HepG2 (cell line): ENCODE measurements around the gene BCL6B. TPM values are rescaled to one million over a fixed set of nuclear protein-coding genes. Genes with fewer than 3 reads are reported as not detected.

Experiments used
- ATAC-seq: fragments of 200-7000 bp; cut with Tn5 transposase; 3 replicates; pipeline ENCODE4 v1.9.1; 2020; ENCODE audit warnings: mild to moderate bottlenecking, moderate library complexity
- BruUV-seq: library from RNA; stranded (reverse); fragments of 400-500 nt; replicated peaks from 2 replicates; lab custom pipeline; 2021; lab: Mats Ljungman, UMichigan
- CTCF ChIA-PET: fragments of 300-600 bp; formaldehyde crosslinking; extraction: SDS; loops from one replicate; lab custom pipeline; 2021; ENCODE audit warnings: low total read pairs, inconsistent platforms, low intra/inter-chr PET ratio; lab: Yijun Ruan, JAX
- POLR2A ChIA-PET: fragments of 350-600 bp; sonication (Branson Sonifier 250); formaldehyde crosslinking; loops from one replicate; lab custom pipeline; 2020; ENCODE audit warnings: antibody characterized with exemption, inconsistent platforms; lab: Yijun Ruan, JAX
- DNase-seq: peaks from one replicate; pipeline ENCODE4 v3.0.0-alpha.2; 2015; ENCODE audit warnings: low spot score
- FAIRE-seq: peaks from 3 replicates; lab custom pipeline; 2011; peaks lifted over from hg19 to GRCh38; lab: Jason Lieb, UNC
- H2AFZ ChIP-seq: one replicate; pipeline ENCODE4 v1.6.1; 2011; ENCODE audit warnings: low read length, inconsistent platforms
- H3K27ac ChIP-seq: fragments of 300-600 bp; 3 replicates; pipeline ENCODE4 v1.8.0; 2011; ENCODE audit warnings: mixed run types, mild to moderate bottlenecking, mixed read lengths, low read length, inconsistent platforms; ENCODE audit not compliant: insufficient read depth; ENCODE audit errors: extremely low read length
- H3K27me3 ChIP-seq, 2 experiments: fragments of 200-600 bp in 1 of 2; 2 replicates in 1 of 2; 3 replicates in 1 of 2; pipeline versions ENCODE4 v1.6.0 to v1.8.0; 2011; ENCODE audit warnings: low read length in 2 of 2, mild to moderate bottlenecking in 2 of 2, moderate library complexity in 2 of 2, inconsistent platforms in 1 of 2; ENCODE audit not compliant: insufficient read depth in 2 of 2, control insufficient read depth in 1 of 2
- H3K36me3 ChIP-seq, 2 experiments: fragments of 200-600 bp in 1 of 2; replicated peaks in 1 of 2; 2 replicates in 1 of 2; 3 replicates in 1 of 2; pipeline versions ENCODE4 v1.5.1 to v1.8.0; 2011; ENCODE audit warnings: low read length in 2 of 2, inconsistent platforms in 1 of 2; ENCODE audit not compliant: insufficient read depth in 2 of 2, control insufficient read depth in 1 of 2
- H3K4me1 ChIP-seq: 2 replicates; pipeline ENCODE4 v1.5.1; 2012; ENCODE audit warnings: low read length, inconsistent platforms; ENCODE audit not compliant: insufficient read depth
- H3K4me2 ChIP-seq: 2 replicates; pipeline ENCODE4 v1.6.0; 2011; ENCODE audit warnings: low read depth, low read length, inconsistent platforms
- H3K4me3 ChIP-seq, 3 experiments: fragments of 200-600 bp in 1 of 3; sonication (generic), shearing (Covaris generic) in 1 of 3; replicated peaks in 1 of 3; 2 replicates each; pipeline ENCODE4 v1.5.1; 2011 to 2016; ENCODE audit warnings: low read length in 3 of 3, inconsistent platforms in 2 of 3, low read depth in 2 of 3, mild to moderate bottlenecking in 2 of 3, control low read depth in 1 of 3, mixed read lengths in 1 of 3; ENCODE audit not compliant: insufficient read depth in 1 of 3
- H3K79me2 ChIP-seq: one replicate; pipeline ENCODE4 v1.6.1; 2011; ENCODE audit warnings: low read length, inconsistent platforms; ENCODE audit not compliant: insufficient read depth
- H3K9ac ChIP-seq: 2 replicates; pipeline ENCODE4 v1.6.0; 2011; ENCODE audit warnings: mild to moderate bottlenecking, low read depth, low read length, inconsistent platforms; ENCODE audit not compliant: insufficient read depth
- H3K9me3 ChIP-seq: 2 replicates; pipeline ENCODE4 v1.5.1; 2012; ENCODE audit warnings: mild to moderate bottlenecking, low read length
- H4K20me1 ChIP-seq: 2 replicates; pipeline ENCODE4 v1.6.0; 2011; ENCODE audit warnings: inconsistent platforms, mild to moderate bottlenecking, low read length, moderate library complexity; ENCODE audit not compliant: insufficient read depth
- EZH2 ChIP-seq: conservative IDR thresholded peaks from 2 replicates; pipeline ENCODE4 v1.6.1; 2012; ENCODE audit warnings: mild to moderate bottlenecking, low read depth, low read length, moderate library complexity
- HOXA9 ChIP-seq: sonication (generic); formaldehyde crosslinking; IDR thresholded peaks from 2 replicates; pipeline ENCODE4 v1.8.1; 2022; ENCODE audit warnings: missing genetic modification reagents, mild to moderate bottlenecking, moderate library complexity, borderline replicate concordance
- ISX ChIP-seq: sonication (generic); formaldehyde crosslinking; conservative IDR thresholded peaks from 2 replicates; pipeline ENCODE4 v1.5.0; 2020; ENCODE audit warnings: missing genetic modification reagents
- MBD4 ChIP-seq: IDR thresholded peaks from 2 replicates; pipeline ENCODE4 v1.6.1; 2012; ENCODE audit warnings: low read length, inconsistent platforms, borderline replicate concordance
- MYNN ChIP-seq: sonication (generic); formaldehyde crosslinking; IDR thresholded peaks from 2 replicates; pipeline ENCODE4 v1.4.0; 2020; ENCODE audit warnings: mild to moderate bottlenecking, low read depth, missing genetic modification reagents
- MYPOP ChIP-seq: sonication (generic); formaldehyde crosslinking; IDR thresholded peaks from 2 replicates; pipeline ENCODE4 v1.8.1; 2023; ENCODE audit warnings: mild to moderate bottlenecking, moderate library complexity, missing genetic modification reagents
- RBM39 ChIP-seq: fragments of 200-400 bp; formaldehyde crosslinking; IDR thresholded peaks from one replicate; pipeline ENCODE4 v1.6.1; 2018; ENCODE audit warnings: antibody characterized with exemption, mild to moderate bottlenecking, low read depth, low read length; ENCODE audit not compliant: poor library complexity, severe bottlenecking
- SMC3 ChIP-seq: IDR thresholded peaks from 2 replicates; pipeline ENCODE4 v1.6.1; 2011; ENCODE audit warnings: low read length, improper control_type of control experiment
- TBL1XR1 ChIP-seq: fragments of 150-350 bp; IDR thresholded peaks from 2 replicates; pipeline ENCODE4 v1.6.1; 2014; ENCODE audit warnings: borderline replicate concordance, low read length; ENCODE audit not compliant: partially characterized antibody
- TFAP4 ChIP-seq: sonication (generic); IDR thresholded peaks from 2 replicates; pipeline ENCODE4 v1.6.1; 2016; ENCODE audit warnings: low read depth, borderline replicate concordance
- ZNF121 ChIP-seq: sonication (generic); formaldehyde crosslinking; IDR thresholded peaks from 2 replicates; pipeline ENCODE4 v1.5.0; 2020; ENCODE audit warnings: mild to moderate bottlenecking, missing genetic modification reagents
- ZNF350 ChIP-seq: sonication (generic); formaldehyde crosslinking; IDR thresholded peaks from 2 replicates; pipeline ENCODE4 v1.4.0; 2020; ENCODE audit warnings: mild to moderate bottlenecking, low read depth, missing genetic modification reagents, borderline replicate concordance
- ZNF382 ChIP-seq: sonication (generic); formaldehyde crosslinking; IDR thresholded peaks from 2 replicates; pipeline ENCODE4 v1.5.0; 2020; ENCODE audit warnings: missing genetic modification reagents, mild to moderate bottlenecking, borderline replicate concordance
- ZNF44 ChIP-seq: sonication (generic); formaldehyde crosslinking; IDR thresholded peaks from 2 replicates; pipeline ENCODE4 v1.5.1; 2020; ENCODE audit warnings: mild to moderate bottlenecking, missing genetic modification reagents
- ZNF577 ChIP-seq: sonication (generic); formaldehyde crosslinking; IDR thresholded peaks from 2 replicates; pipeline ENCODE4 v1.4.0; 2020; ENCODE audit warnings: mild to moderate bottlenecking, low read depth, missing genetic modification reagents, borderline replicate concordance
- ZZZ3 ChIP-seq: sonication (generic); formaldehyde crosslinking; IDR thresholded peaks from 2 replicates; pipeline ENCODE4 v1.4.0; 2020; ENCODE audit warnings: missing genetic modification reagents, mild to moderate bottlenecking, borderline replicate concordance
- WGBS: methylation state at CpG from one replicate; pipeline ENCODE4 v1.1.6; 2017; ENCODE audit warnings: low lambda C conversion rate; 5-methylcytosine and 5-hydroxymethylcytosine counted together
- in situ Hi-C: cut with HindIII; loops from 2 replicates; pipeline ENCODE4 v1.10.0; 2017; ENCODE audit warnings: low pct_unique_long_range_greater_than_20kb; ENCODE audit not compliant: extremely low pct_ligation_motif_present
- intact Hi-C: fragments of 100-400 bp; cut with micrococcal nuclease; formaldehyde crosslinking; loops from one replicate; pipeline ENCODE4 v1.10.0; 2022; ENCODE audit not compliant: unreplicated experiment
- polyA plus RNA-seq, 8 experiments: library from polyadenylated mRNA; depleted of rRNA in 3 of 8; stranded (reverse) in 7 of 8; unstranded in 1 of 8; fragments of >200 nt; fragmentation: Illumina TruSeq in 4 of 8; extraction: Trizol in 4 of 8; gene quantifications; 2 replicates each; pipeline versions ENCODE4 v1.2.1 to v1.2.3, GENCODE V29; 2011 to 2016; ENCODE audit warnings: low read depth in 4 of 8, missing spikeins in 1 of 8, mixed read lengths in 1 of 8; ENCODE audit not compliant: insufficient read depth in 1 of 8
- total RNA-seq, 5 experiments: library from RNA; depleted of rRNA; stranded (reverse); fragments of >200 nt; fragmentation: Illumina TruSeq; extraction: Trizol; gene quantifications; 2 replicates each; pipeline ENCODE4 v1.2.3, GENCODE V29; 2016; ENCODE audit warnings: low read depth in 1 of 5
- TF ChIP-seq, protein P1 (sequence below): sonication (generic); formaldehyde crosslinking; IDR thresholded peaks from 2 replicates; pipeline ENCODE4 v1.4.0; 2020; ENCODE audit warnings: missing genetic modification reagents, borderline replicate concordance

BCL6B gene
- total and polyA plus RNA-seq, 2 of the 13 experiments (the other 11 are each of a cell fraction or from before 2014, with no cell fraction given), result not detected

DNA sequence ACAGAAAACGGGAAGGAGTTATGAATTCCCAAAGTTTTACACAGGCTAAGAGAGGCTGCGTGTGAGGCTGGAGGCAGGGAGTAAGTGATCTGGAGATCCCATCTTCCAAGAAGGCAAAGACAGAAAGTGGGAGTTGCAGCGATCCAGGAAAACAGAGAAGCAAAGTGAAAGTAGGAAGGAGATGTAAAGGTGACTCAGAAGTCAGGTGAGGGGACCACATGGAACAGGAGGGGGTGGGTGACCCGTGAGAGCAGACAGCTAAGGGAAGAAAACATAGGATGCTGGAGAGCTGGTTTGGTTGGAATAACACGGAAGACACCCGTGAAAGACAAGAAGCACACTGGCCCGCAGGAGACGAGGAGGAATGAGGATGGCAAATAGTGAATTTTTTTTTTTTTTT, 25.7 kb upstream of the BCL6B start:
- DNase-seq (no peak), ATAC-seq (no peak), FAIRE-seq (no peak)
- in situ Hi-C loops, result no loop called here
- 84% methylated on average over 8 of the region's 8 CpGs for WGBS
- BruUV-seq, result no TSS peak
- no peaks in the 10 kb centered on the region for H4K20me1 ChIP-seq
- H2AFZ ChIP-seq, result no peak overlapping the region
- no peaks in the 10 kb centered on the region for H3K27me3 ChIP-seq
- H3K27ac ChIP-seq, result no peak overlapping the region
- POLR2A ChIA-PET, result no interaction called here
- H3K9ac ChIP-seq, result no peak overlapping the region
- no peak overlapping the region for H3K4me2 ChIP-seq
- no peaks in the 10 kb centered on the region for H3K4me1 ChIP-seq
- no peak overlapping the region for H3K4me3 ChIP-seq
- H3K36me3 ChIP-seq, result peaks cover 11 to 34% of the 10 kb centered on the region in 2 experiments; a peak in 4 of 5 replicates
- no peak for TF ChIP-seq MYNN (CRISPR knock-in tag)
- TF ChIP-seq TFAP4, result no peak
- TF ChIP-seq ZNF350 (CRISPR knock-in tag), result no peak
- TF ChIP-seq ZNF121, result no peak
- TF ChIP-seq SMC3, result no peak
- no peak for TF ChIP-seq RBM39
- no peak for TF ChIP-seq HOXA9 (CRISPR knock-in tag)
- no peak for TF ChIP-seq ZNF44
- no peak for TF ChIP-seq ZNF577 (CRISPR knock-in tag)
- no peak for TF ChIP-seq ZNF382 (CRISPR knock-in tag)
- no peak for TF ChIP-seq MBD4
- TF ChIP-seq ISX (CRISPR knock-in tag), result no peak
- TF ChIP-seq, protein P1, sequence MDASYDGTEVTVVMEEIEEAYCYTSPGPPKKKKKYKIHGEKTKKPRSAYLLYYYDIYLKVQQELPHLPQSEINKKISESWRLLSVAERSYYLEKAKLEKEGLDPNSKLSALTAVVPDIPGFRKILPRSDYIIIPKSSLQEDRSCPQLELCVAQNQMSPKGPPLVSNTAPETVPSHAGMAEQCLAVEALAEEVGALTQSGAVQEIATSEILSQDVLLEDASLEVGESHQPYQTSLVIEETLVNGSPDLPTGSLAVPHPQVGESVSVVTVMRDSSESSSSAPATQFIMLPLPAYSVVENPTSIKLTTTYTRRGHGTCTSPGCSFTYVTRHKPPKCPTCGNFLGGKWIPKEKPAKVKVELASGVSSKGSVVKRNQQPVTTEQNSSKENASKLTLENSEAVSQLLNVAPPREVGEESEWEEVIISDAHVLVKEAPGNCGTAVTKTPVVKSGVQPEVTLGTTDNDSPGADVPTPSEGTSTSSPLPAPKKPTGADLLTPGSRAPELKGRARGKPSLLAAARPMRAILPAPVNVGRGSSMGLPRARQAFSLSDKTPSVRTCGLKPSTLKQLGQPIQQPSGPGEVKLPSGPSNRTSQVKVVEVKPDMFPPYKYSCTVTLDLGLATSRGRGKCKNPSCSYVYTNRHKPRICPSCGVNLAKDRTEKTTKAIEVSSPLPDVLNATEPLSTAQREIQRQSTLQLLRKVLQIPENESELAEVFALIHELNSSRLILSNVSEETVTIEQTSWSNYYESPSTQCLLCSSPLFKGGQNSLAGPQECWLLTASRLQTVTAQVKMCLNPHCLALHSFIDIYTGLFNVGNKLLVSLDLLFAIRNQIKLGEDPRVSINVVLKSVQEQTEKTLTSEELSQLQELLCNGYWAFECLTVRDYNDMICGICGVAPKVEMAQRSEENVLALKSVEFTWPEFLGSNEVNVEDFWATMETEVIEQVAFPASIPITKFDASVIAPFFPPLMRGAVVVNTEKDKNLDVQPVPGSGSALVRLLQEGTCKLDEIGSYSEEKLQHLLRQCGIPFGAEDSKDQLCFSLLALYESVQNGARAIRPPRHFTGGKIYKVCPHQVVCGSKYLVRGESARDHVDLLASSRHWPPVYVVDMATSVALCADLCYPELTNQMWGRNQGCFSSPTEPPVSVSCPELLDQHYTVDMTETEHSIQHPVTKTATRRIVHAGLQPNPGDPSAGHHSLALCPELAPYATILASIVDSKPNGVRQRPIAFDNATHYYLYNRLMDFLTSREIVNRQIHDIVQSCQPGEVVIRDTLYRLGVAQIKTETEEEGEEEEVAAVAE, result no peak
- TF ChIP-seq EZH2, result no peak
- no peak for TF ChIP-seq ZZZ3 (CRISPR knock-in tag)
- TF ChIP-seq TBL1XR1, result no peak
- no peak for TF ChIP-seq MYPOP (CRISPR knock-in tag)
- intact Hi-C loops, result no loop called here
- no peaks in the 10 kb centered on the region for H3K9me3 ChIP-seq
- no peaks in the 10 kb centered on the region for H3K79me2 ChIP-seq
- CTCF ChIA-PET, result no interaction called here
